VCaP (cell line): Measurements from ENCODE around the gene DSC3.

Source experiments
- H3K27ac ChIP-seq: fragments of 450-650 bp; 2 replicates; pipeline ENCODE4 v1.5.1; 2017
- TF ChIP-seq, protein P1 (sequence below): fragments of 450-650 bp; conservative IDR thresholded peaks from 2 replicates; pipeline ENCODE4 v1.5.1; 2017; ENCODE audit warnings: mild to moderate bottlenecking, moderate library complexity

DSC3 gene

GRCh38 chr18:30945761-30946160 lies 96.8 kb downstream of the DSC3 start:
- H3K27ac ChIP-seq, result no peak overlapping the region
- TF ChIP-seq, protein P1, sequence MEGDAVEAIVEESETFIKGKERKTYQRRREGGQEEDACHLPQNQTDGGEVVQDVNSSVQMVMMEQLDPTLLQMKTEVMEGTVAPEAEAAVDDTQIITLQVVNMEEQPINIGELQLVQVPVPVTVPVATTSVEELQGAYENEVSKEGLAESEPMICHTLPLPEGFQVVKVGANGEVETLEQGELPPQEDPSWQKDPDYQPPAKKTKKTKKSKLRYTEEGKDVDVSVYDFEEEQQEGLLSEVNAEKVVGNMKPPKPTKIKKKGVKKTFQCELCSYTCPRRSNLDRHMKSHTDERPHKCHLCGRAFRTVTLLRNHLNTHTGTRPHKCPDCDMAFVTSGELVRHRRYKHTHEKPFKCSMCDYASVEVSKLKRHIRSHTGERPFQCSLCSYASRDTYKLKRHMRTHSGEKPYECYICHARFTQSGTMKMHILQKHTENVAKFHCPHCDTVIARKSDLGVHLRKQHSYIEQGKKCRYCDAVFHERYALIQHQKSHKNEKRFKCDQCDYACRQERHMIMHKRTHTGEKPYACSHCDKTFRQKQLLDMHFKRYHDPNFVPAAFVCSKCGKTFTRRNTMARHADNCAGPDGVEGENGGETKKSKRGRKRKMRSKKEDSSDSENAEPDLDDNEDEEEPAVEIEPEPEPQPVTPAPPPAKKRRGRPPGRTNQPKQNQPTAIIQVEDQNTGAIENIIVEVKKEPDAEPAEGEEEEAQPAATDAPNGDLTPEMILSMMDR, result no peak

DNA sequence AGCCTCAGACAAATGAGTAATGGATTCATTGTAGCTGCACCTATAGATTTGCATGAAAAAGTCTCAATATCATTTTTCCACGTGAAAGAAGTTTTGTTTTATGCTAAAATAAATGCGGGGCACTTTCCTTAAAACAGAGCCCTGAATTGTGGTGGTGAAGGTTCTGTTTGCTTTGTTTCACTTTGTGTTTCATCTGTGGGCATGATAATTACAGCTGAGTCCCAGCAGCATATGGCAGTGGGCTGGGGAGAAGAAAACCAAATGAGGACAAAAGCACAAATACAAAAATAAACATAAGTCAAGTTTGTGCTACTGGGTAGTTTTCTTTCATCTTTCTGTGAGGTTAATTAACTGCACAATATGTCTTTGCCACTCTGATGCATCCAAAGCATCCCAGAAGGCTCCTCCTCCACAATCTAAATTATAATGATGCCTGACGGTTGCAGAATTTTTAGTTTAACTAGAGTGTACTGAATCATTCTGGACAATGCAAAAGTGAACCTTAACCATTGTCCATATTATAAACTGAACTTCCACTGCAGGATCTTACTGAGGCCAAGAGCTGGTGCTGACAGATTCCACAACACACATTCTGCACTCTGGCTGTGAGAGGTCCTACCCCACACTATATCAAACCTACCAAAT lies 97.6 kb downstream of the DSC3 start:
- TF ChIP-seq, protein P1, result no peak
- no peak overlapping the region for H3K27ac ChIP-seq

- TF ChIP-seq, protein P1, result no peak
These were observed 101.5 kb downstream of the DSC3 start for GRCh38 chr18:30940952-30941539.

More at GRCh38 chr18:30940952-30941539, 101.5 kb downstream of the DSC3 start:
- no peak overlapping the region for H3K27ac ChIP-seq
